SK-N-SH (cell line): ENCODE measurements around the gene TOR1A. TPM values are rescaled to one million over a fixed set of nuclear protein-coding genes. Genes with fewer than 3 reads are reported as not detected.

ENCODE experiments used
- CTCF ChIA-PET: fragments of 300-600, 350-600 bp; formaldehyde crosslinking; extraction: SDS; loops from one replicate; lab custom pipeline; 2021; lab: Yijun Ruan, JAX
- POLR2A ChIA-PET: fragments of 350-600 bp; sonication (Branson Sonifier 250); formaldehyde crosslinking; extraction: SDS; loops from one replicate; lab custom pipeline; 2020; ENCODE audit warnings: antibody characterized with exemption, inconsistent platforms; lab: Yijun Ruan, JAX
- DNase-seq: peaks from one replicate; pipeline ENCODE4 v3.0.0; 2012
- H2AFZ ChIP-seq: fragments of 200-600 bp; sonication (generic); 2 replicates; pipeline ENCODE4 v1.8.1; 2016; ENCODE audit warnings: antibody characterized with exemption, mild to moderate bottlenecking, low read depth
- H3F3A ChIP-seq: fragments of 200-600 bp; sonication (generic); replicated peaks from 2 replicates; pipeline ENCODE3; 2016; ENCODE audit warnings: antibody characterized with exemption, mild to moderate bottlenecking; ENCODE audit not compliant: insufficient read depth
- H3K27ac ChIP-seq, 2 experiments: fragments of 200-500 bp in 1 of 2; fragments of 200-600 bp in 1 of 2; sonication (Bioruptor generic) in 1 of 2; sonication (generic), shearing (Covaris generic) in 1 of 2; 2 replicates each; pipeline versions ENCODE4 v1.5.1 to v1.6.1; 2014 to 2016; ENCODE audit warnings: low read depth in 2 of 2, inconsistent platforms in 1 of 2, low read length in 1 of 2, mild to moderate bottlenecking in 1 of 2, mixed read lengths in 1 of 2
- H3K27me3 ChIP-seq: fragments of 200-600 bp; sonication (generic), shearing (Covaris generic); 2 replicates; pipeline ENCODE4 v1.6.1; 2016; ENCODE audit warnings: mixed run types; ENCODE audit not compliant: insufficient read depth
- H3K36me3 ChIP-seq, 2 experiments: fragments of 200-500 bp in 1 of 2; fragments of 200-600 bp in 1 of 2; sonication (Bioruptor generic) in 1 of 2; sonication (generic) in 1 of 2; replicated peaks in 1 of 2; 2 replicates each; pipeline versions ENCODE3 to v1.5.1; 2014 to 2016; ENCODE audit warnings: low read length in 1 of 2, mild to moderate bottlenecking in 1 of 2; ENCODE audit not compliant: insufficient read depth in 2 of 2, control insufficient read depth in 1 of 2
- H3K4me1 ChIP-seq, 2 experiments: fragments of 200-500 bp in 1 of 2; fragments of 200-600 bp in 1 of 2; sonication (Bioruptor generic) in 1 of 2; sonication (generic), shearing (Covaris generic) in 1 of 2; 2 replicates each; pipeline versions ENCODE4 v1.5.1 to v1.6.1; 2014 to 2016; ENCODE audit warnings: low read depth in 1 of 2, low read length in 1 of 2, mixed run types in 1 of 2; ENCODE audit not compliant: insufficient read depth in 2 of 2, control insufficient read depth in 1 of 2
- H3K4me2 ChIP-seq: fragments of 200-600 bp; sonication (generic), shearing (Covaris generic); 2 replicates; pipeline ENCODE4 v1.6.1; 2017; ENCODE audit warnings: mixed run types
- H3K4me3 ChIP-seq, 2 experiments: fragments of 200-500 bp in 1 of 2; fragments of 200-600 bp in 1 of 2; sonication (Bioruptor generic) in 1 of 2; sonication (generic), shearing (Covaris generic) in 1 of 2; 2 replicates each; pipeline versions ENCODE4 v1.5.1 to v1.8.1; 2014 to 2016; ENCODE audit warnings: low read depth in 2 of 2, inconsistent platforms in 1 of 2, low read length in 1 of 2, mild to moderate bottlenecking in 1 of 2, mixed read lengths in 1 of 2, moderate library complexity in 1 of 2
- H3K79me2 ChIP-seq: fragments of 200-600 bp; sonication (generic); 2 replicates; pipeline ENCODE4 v1.8.1; 2017; ENCODE audit warnings: mild to moderate bottlenecking; ENCODE audit not compliant: insufficient read depth
- H3K9ac ChIP-seq: fragments of 200-600 bp; sonication (generic); 2 replicates; pipeline ENCODE4 v1.6.1; 2017; ENCODE audit warnings: mixed run types
- H3K9me2 ChIP-seq: fragments of 200-600 bp; sonication (generic); 2 replicates; pipeline ENCODE4 v1.6.1; 2017; ENCODE audit warnings: mixed run types
- H3K9me3 ChIP-seq: fragments of 200-600 bp; sonication (generic); 2 replicates; pipeline ENCODE4 v1.6.1; 2017; ENCODE audit warnings: mixed run types, mild to moderate bottlenecking, moderate library complexity
- H4K20me1 ChIP-seq: fragments of 200-600 bp; sonication (generic); 2 replicates; pipeline ENCODE4 v1.6.1; 2017; ENCODE audit warnings: mild to moderate bottlenecking, mixed run types; ENCODE audit not compliant: insufficient read depth
- CHD2 ChIP-seq: fragments of 150-350 bp; IDR thresholded peaks from 2 replicates; pipeline ENCODE4 v1.6.1; 2018; ENCODE audit warnings: low read length; ENCODE audit not compliant: partially characterized antibody
- CTCF ChIP-seq: fragments of 200-600 bp; sonication (generic); IDR thresholded peaks from 2 replicates; pipeline ENCODE4 v1.6.1; 2017; ENCODE audit warnings: antibody characterized with exemption, mild to moderate bottlenecking, moderate library complexity
- EP300 ChIP-seq, 2 experiments: IDR thresholded peaks; 2 replicates each; pipeline versions ENCODE4 v1.4.0 to v1.6.1; 2012; ENCODE audit warnings: borderline replicate concordance in 1 of 2, low read depth in 1 of 2, low read length in 1 of 2
- FOSL2 ChIP-seq: IDR thresholded peaks from 2 replicates; pipeline ENCODE4 v1.4.0; 2012; ENCODE audit warnings: low read depth, mild to moderate bottlenecking, moderate library complexity, borderline replicate concordance
- GABPA ChIP-seq: IDR thresholded peaks from 2 replicates; pipeline ENCODE4 v1.4.0; 2012; ENCODE audit warnings: low read depth, mild to moderate bottlenecking
- GATA2 ChIP-seq: sonication (generic); formaldehyde crosslinking; IDR thresholded peaks from 2 replicates; pipeline ENCODE4 v1.5.0; 2020; ENCODE audit warnings: mild to moderate bottlenecking, missing genetic modification reagents
- MAX ChIP-seq: IDR thresholded peaks from 2 replicates; pipeline ENCODE4 v1.4.0; 2012; ENCODE audit warnings: low read depth
- MEF2A ChIP-seq: IDR thresholded peaks from 2 replicates; pipeline ENCODE4 v1.4.0; 2012; ENCODE audit warnings: low read depth, borderline replicate concordance
- NFIC ChIP-seq: IDR thresholded peaks from 2 replicates; pipeline ENCODE4 v1.4.0; 2012; ENCODE audit warnings: borderline replicate concordance
- NRF1 ChIP-seq: IDR thresholded peaks from 2 replicates; pipeline ENCODE4 v1.6.1; 2012; ENCODE audit warnings: low read depth, mild to moderate bottlenecking, low read length
- PBX3 ChIP-seq: IDR thresholded peaks from 2 replicates; pipeline ENCODE4; 2012
- RFX5 ChIP-seq: IDR thresholded peaks from 2 replicates; pipeline ENCODE4 v1.6.1; 2012; ENCODE audit warnings: mild to moderate bottlenecking, improper control_type of control experiment, low read length
- RXRA ChIP-seq: IDR thresholded peaks from 2 replicates; pipeline ENCODE4 v1.4.0; 2012; ENCODE audit warnings: low read depth, mild to moderate bottlenecking, borderline replicate concordance
- SMC3 ChIP-seq: IDR thresholded peaks from 2 replicates; pipeline ENCODE4 v1.6.1; 2012; ENCODE audit warnings: low read depth, low read length, improper control_type of control experiment
- TCF12 ChIP-seq: IDR thresholded peaks from 2 replicates; pipeline ENCODE4 v1.4.0; 2012
- TEAD4 ChIP-seq: IDR thresholded peaks from 2 replicates; pipeline ENCODE4 v1.4.0; 2012; ENCODE audit warnings: mild to moderate bottlenecking, borderline replicate concordance; ENCODE audit not compliant: insufficient read depth
- USF1 ChIP-seq: IDR thresholded peaks from 2 replicates; pipeline ENCODE4 v1.4.0; 2012; ENCODE audit warnings: low read depth, borderline replicate concordance
- USF2 ChIP-seq: fragments of 150-350 bp; IDR thresholded peaks from 2 replicates; pipeline ENCODE4 v1.6.1; 2017; ENCODE audit warnings: antibody characterized with exemption, low read length, low read depth, borderline replicate concordance
- YY1 ChIP-seq: IDR thresholded peaks from 2 replicates; pipeline ENCODE4 v1.4.0; 2012; ENCODE audit warnings: low read depth, mild to moderate bottlenecking
- WGBS: methylation state at CpG from one replicate; pipeline ENCODE4 v1.1.6; 2017; ENCODE audit warnings: low lambda C conversion rate; 5-methylcytosine and 5-hydroxymethylcytosine counted together
- polyA plus RNA-seq, 3 experiments: library from polyadenylated mRNA; depleted of rRNA; stranded (reverse); fragments of >200 nt; gene quantifications; 2 replicates each; pipeline ENCODE4 v1.2.3, GENCODE V29; 2012

The TOR1A gene
- polyA plus RNA-seq, 1 of the 3 experiments (the other 2 are of a cell fraction), result 85.3 TPM

- H3K27ac ChIP-seq, result no peak overlapping the region
- 75% methylated on average over 9 of the region's 17 CpGs for WGBS
- no peak overlapping the region for H3K9ac ChIP-seq
- CTCF ChIA-PET, result interaction anchor here (0.8 to 1.2 kb wide), 4 partner anchors 12 to 19 kb away, joined by 3 to 4 read pairs (median 4); no protein-coding TSS in a partner anchor
- H3F3A ChIP-seq, result no peaks in the 10 kb centered on the region
- no peak overlapping the region for H2AFZ ChIP-seq
- POLR2A ChIA-PET, result no interaction called here
- no peaks in the 10 kb centered on the region for H3K79me2 ChIP-seq
- H3K9me3 ChIP-seq, result no peaks in the 10 kb centered on the region
- no peak for DNase-seq
- H3K4me2 ChIP-seq, result no peak overlapping the region
- H3K9me2 ChIP-seq, result no peaks in the 10 kb centered on the region
- H3K27me3 ChIP-seq, result no peaks in the 10 kb centered on the region
- TF ChIP-seq NFIC, result no peak
- TF ChIP-seq TCF12, result no peak
- TF ChIP-seq MEF2A, result no peak
- no peak for TF ChIP-seq YY1
- no peak for TF ChIP-seq GABPA
- TF ChIP-seq TEAD4, result no peak
- TF ChIP-seq FOSL2, result no peak
- no peak for TF ChIP-seq USF1
- no peak for TF ChIP-seq RXRA
- TF ChIP-seq USF2, result no peak
- no peak for TF ChIP-seq CTCF
- no peak for TF ChIP-seq GATA2
- peaks cover 0 to 18% of the 10 kb centered on the region in 2 experiments; a peak in 1 of 4 replicates for H3K4me1 ChIP-seq
- peaks cover 0 to 8% of the 10 kb centered on the region in 2 experiments for H3K36me3 ChIP-seq
- no peaks in the 10 kb centered on the region for H4K20me1 ChIP-seq
- no peak overlapping the region for H3K4me3 ChIP-seq
Observed at GRCh38 chr9:129867136-129868022, 43.4 kb upstream of the TOR1A start.

GRCh38 chr9:129866394-129867135, 42.6 kb upstream of the TOR1A start:
- H3F3A ChIP-seq, result no peaks in the 10 kb centered on the region
- no peak overlapping the region for H3K27ac ChIP-seq
- H2AFZ ChIP-seq, result no peak overlapping the region
- H3K4me2 ChIP-seq, result no peak overlapping the region
- H3K79me2 ChIP-seq, result no peaks in the 10 kb centered on the region
- H3K9me3 ChIP-seq, result no peaks in the 10 kb centered on the region
- H3K9ac ChIP-seq, result no peak overlapping the region
- peaks cover 5 to 12% of the 10 kb centered on the region in 2 experiments for H3K36me3 ChIP-seq
- no peaks in the 10 kb centered on the region for H3K27me3 ChIP-seq
- CTCF ChIA-PET, result interaction anchor here (1.2 kb wide), 2 partner anchors 14 to 20 kb away, joined by 4 read pairs; no protein-coding TSS in a partner anchor
- TF ChIP-seq SMC3 (no peak), YY1 (no peak), MAX (no peak), MEF2A (no peak), GATA2 (no peak), CHD2 (no peak), EP300 (IDR thresholded peaks at IDR 0.05; ENCODE audit: borderline replicate concordance in 1 of 2, low read depth in 1 of 2, low read length in 1 of 2) (no peak), FOSL2 (no peak), USF2 (no peak), NRF1 (no peak), PBX3 (no peak), RXRA (no peak), RFX5 (no peak)
- TF ChIP-seq, all 33 proteins: peak for 0
- H3K4me3 ChIP-seq, result no peak overlapping the region
- DNase-seq, result no peak
- POLR2A ChIA-PET, result no interaction called here
- WGBS, result 90% methylated on average over 15 of the region's 17 CpGs
- H4K20me1 ChIP-seq, result no peaks in the 10 kb centered on the region
- no peaks in the 10 kb centered on the region for H3K9me2 ChIP-seq
- H3K4me1 ChIP-seq, result peaks cover 0 to 18% of the 10 kb centered on the region in 2 experiments; a peak in 1 of 4 replicates
